Smooth muscle cell (in vitro differentiated cells): ENCODE data around the gene BPGM. TPM values are rescaled to one million over a fixed set of nuclear protein-coding genes. Genes with fewer than 3 reads are reported as not detected.
A peak's percentile ranks its signal among the peaks of the same experiment; 100 is the strongest.
"Not testable (repeated sequence)": the region's sequence is repeated elsewhere in the genome, so short reads cannot be mapped to it uniquely, and the experiment has no call there.

Experiments
- DNase-seq: peaks from one replicate; lab custom pipeline; 2025; ENCODE audit not compliant: unreplicated experiment; lab: John Stamatoyannopoulos, UW
- H2AFZ ChIP-seq: fragments of 200-600 bp; sonication (generic); 2 replicates; pipeline ENCODE4 v1.6.0; 2016; ENCODE audit warnings: antibody characterized with exemption, low read depth, mild to moderate bottlenecking
- H3F3A ChIP-seq: fragments of 200-600 bp; sonication (generic); 2 replicates; pipeline ENCODE4 v1.6.0; 2017; ENCODE audit warnings: antibody characterized with exemption, low read depth
- H3K27ac ChIP-seq: fragments of 200-600 bp; sonication (generic); 2 replicates; pipeline ENCODE4 v1.5.1; 2016; ENCODE audit warnings: low read depth, mild to moderate bottlenecking
- H3K27me3 ChIP-seq: fragments of 200-600 bp; sonication (generic); 2 replicates; pipeline ENCODE4 v1.6.1; 2016; ENCODE audit warnings: low read depth, mild to moderate bottlenecking
- H3K36me3 ChIP-seq: fragments of 200-600 bp; sonication (generic); 2 replicates; pipeline ENCODE4 v1.5.1; 2016; ENCODE audit warnings: low read depth
- H3K4me1 ChIP-seq: fragments of 200-600 bp; sonication (generic); 2 replicates; pipeline ENCODE4 v1.5.1; 2016; ENCODE audit warnings: low read depth
- H3K4me2 ChIP-seq: fragments of 200-600 bp; sonication (generic); 2 replicates; pipeline ENCODE4 v1.6.0; 2016; ENCODE audit warnings: mild to moderate bottlenecking
- H3K4me3 ChIP-seq: fragments of 200-600 bp; sonication (generic); 2 replicates; pipeline ENCODE4 v1.5.1; 2016; ENCODE audit warnings: mild to moderate bottlenecking
- H3K79me2 ChIP-seq: fragments of 200-600 bp; sonication (generic); 2 replicates; pipeline ENCODE4 v1.6.0; 2016; ENCODE audit warnings: low read depth, mild to moderate bottlenecking
- H3K9ac ChIP-seq: fragments of 200-600 bp; sonication (generic); 2 replicates; pipeline ENCODE4 v1.6.0; 2016; ENCODE audit warnings: low read depth
- H3K9me3 ChIP-seq: fragments of 200-600 bp; sonication (generic); replicated peaks from 2 replicates; pipeline ENCODE4 v1.5.1; 2016; ENCODE audit warnings: low read depth
- H4K20me1 ChIP-seq: fragments of 200-600 bp; sonication (generic); 2 replicates; pipeline ENCODE4 v1.6.0; 2016; ENCODE audit warnings: low read depth
- CTCF ChIP-seq: fragments of 200-600 bp; sonication (generic); IDR thresholded peaks from 2 replicates; pipeline ENCODE4 v1.5.1; 2017; ENCODE audit warnings: borderline replicate concordance, mild to moderate bottlenecking, antibody characterized with exemption; ENCODE audit not compliant: insufficient read depth, poor library complexity, severe bottlenecking
- WGBS: methylation state at CpG from one replicate; pipeline ENCODE4 v1.1.7; 2016; ENCODE audit warnings: low lambda C conversion rate; 5-methylcytosine and 5-hydroxymethylcytosine counted together
- polyA plus RNA-seq: library from polyadenylated mRNA; unstranded; fragments of >200 nt; fragmentation: Nextera tagmentation; extraction: Ambion mirVana; gene quantifications from 2 replicates; pipeline ENCODE4 v1.2.1, GENCODE V29; 2016
- total RNA-seq: library from RNA; depleted of rRNA; stranded (reverse); fragments of >200 nt; gene quantifications from 2 replicates; pipeline ENCODE4 v1.2.3, GENCODE V29; 2014

BPGM gene
- total and polyA plus RNA-seq, 2 experiments from 2014 or later: 65.1 to 76.9 TPM

GRCh38 chr7:134660961-134661376, 14.3 kb downstream of the BPGM start:
- H3K27me3 ChIP-seq: no peaks in the 10 kb centered on the region
- peak overlapping the region; percentile 23 for H3K4me3 ChIP-seq
- peak overlapping the region; percentile 99 for H3K27ac ChIP-seq
- no peak for TF ChIP-seq CTCF
- no peaks in the 10 kb centered on the region for H4K20me1 ChIP-seq
- peaks cover 30% of the 10 kb centered on the region for H3F3A ChIP-seq
- WGBS: 0% methylated on average over 1 of the region's 1 CpG
- no peak overlapping the region for H2AFZ ChIP-seq
- H3K79me2 ChIP-seq: peaks cover 52% of the 10 kb centered on the region
- no peak for DNase-seq
- no peaks in the 10 kb centered on the region for H3K36me3 ChIP-seq
- peaks cover 22% of the 10 kb centered on the region for H3K4me1 ChIP-seq
- H3K9me3 ChIP-seq: no peaks in the 10 kb centered on the region
- H3K4me2 ChIP-seq: peak overlapping the region; percentile 78
- peak overlapping the region; percentile 90 for H3K9ac ChIP-seq

- H3K4me1 ChIP-seq: peaks cover 22% of the 10 kb centered on the region
- no peaks in the 10 kb centered on the region for H4K20me1 ChIP-seq
- peaks cover 30% of the 10 kb centered on the region for H3F3A ChIP-seq
- H2AFZ ChIP-seq: no peak overlapping the region
- H3K36me3 ChIP-seq: no peaks in the 10 kb centered on the region
- H3K9ac ChIP-seq: peak overlapping the region; percentile 90
- peak overlapping the region; percentile 78 for H3K4me2 ChIP-seq
- H3K9me3 ChIP-seq: no peaks in the 10 kb centered on the region
- H3K27me3 ChIP-seq: no peaks in the 10 kb centered on the region
- no peak for DNase-seq
- no peak overlapping the region for H3K4me3 ChIP-seq
- no peak for TF ChIP-seq CTCF
- 53% methylated on average over 5 of the region's 5 CpGs for WGBS
- H3K79me2 ChIP-seq: peaks cover 56% of the 10 kb centered on the region
- H3K27ac ChIP-seq: peak overlapping the region; percentile 99
Observed at GRCh38 chr7:134662166-134662870, 15.7 kb downstream of the BPGM start.

- Histone ChIP-seq H3K9me3 (no peaks in the 10 kb centered on the region), H3K27ac (peak overlapping the region; percentile 99), H4K20me1 (no peaks in the 10 kb centered on the region), H3F3A (peaks cover 30% of the 10 kb centered on the region), H3K9ac (peak overlapping the region; percentile 90), H2AFZ (no peak overlapping the region), H3K4me3 (no peak overlapping the region), H3K79me2 (peaks cover 55% of the 10 kb centered on the region), H3K27me3 (no peaks in the 10 kb centered on the region), H3K4me1 (peaks cover 22% of the 10 kb centered on the region), H3K36me3 (no peaks in the 10 kb centered on the region), H3K4me2 (peak overlapping the region; percentile 78)
- DNase-seq: no peak
- TF ChIP-seq CTCF: no peak
- WGBS: 25% methylated on average over 4 of the region's 4 CpGs
Observed at GRCh38 chr7:134662871-134663205, 16.2 kb downstream of the BPGM start.

DNA sequence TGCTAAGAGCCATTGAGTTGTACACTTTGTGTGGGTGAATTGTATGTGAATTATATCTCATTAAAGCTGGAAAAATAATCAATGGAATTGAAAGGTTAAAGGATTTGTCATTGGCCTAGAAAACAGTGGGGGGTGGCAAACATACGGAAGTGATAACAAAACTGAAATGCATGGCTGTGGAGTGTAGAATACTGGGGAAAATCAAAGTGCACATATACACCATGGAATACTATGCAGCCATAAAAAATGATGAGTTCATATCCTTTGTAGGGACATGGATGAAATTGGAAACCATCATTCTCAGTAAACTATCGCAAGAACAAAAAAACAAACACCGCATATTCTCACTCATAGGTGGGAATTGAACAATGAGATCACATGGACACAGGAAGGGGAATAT, 18.4 kb downstream of the BPGM start:
- not testable (repeated sequence) for H3K9me3 ChIP-seq, DNase-seq, H3K4me3 ChIP-seq, H3K4me2 ChIP-seq, H2AFZ ChIP-seq, H3K9ac ChIP-seq, H3K27ac ChIP-seq, H3K27me3 ChIP-seq, H4K20me1 ChIP-seq, H3K36me3 ChIP-seq
- Histone ChIP-seq H3K79me2 (peaks cover 52% of the 10 kb centered on the region), H3F3A (peaks cover 30% of the 10 kb centered on the region), H3K4me1 (peaks cover 27% of the 10 kb centered on the region)
- WGBS: 0% methylated on average over 1 of the region's 3 CpGs
